Urothelium cell line (cell line): Measurements from ENCODE around the gene LHFPL5.
A peak's percentile ranks its signal among the peaks of the same experiment; 100 is the strongest.

Source experiments
- DNase-seq: peaks from one replicate; pipeline ENCODE4 v3.0.0; 2011; ENCODE audit warnings: low spot score, mixed read lengths
- FAIRE-seq: peaks from 2 replicates; lab custom pipeline; 2011; peaks lifted over from hg19 to GRCh38; lab: Jason Lieb, UNC

LHFPL5 gene

GRCh38 chr6:35804996-35805736 lies at the start of gene LHFPL5:
LHFPL5 (plus strand) TSS chr6:35805352; CDS start chr6:35805671, 319 bp downstream.
- FAIRE-seq: no peak
- peak; percentile 91 for DNase-seq

DNA sequence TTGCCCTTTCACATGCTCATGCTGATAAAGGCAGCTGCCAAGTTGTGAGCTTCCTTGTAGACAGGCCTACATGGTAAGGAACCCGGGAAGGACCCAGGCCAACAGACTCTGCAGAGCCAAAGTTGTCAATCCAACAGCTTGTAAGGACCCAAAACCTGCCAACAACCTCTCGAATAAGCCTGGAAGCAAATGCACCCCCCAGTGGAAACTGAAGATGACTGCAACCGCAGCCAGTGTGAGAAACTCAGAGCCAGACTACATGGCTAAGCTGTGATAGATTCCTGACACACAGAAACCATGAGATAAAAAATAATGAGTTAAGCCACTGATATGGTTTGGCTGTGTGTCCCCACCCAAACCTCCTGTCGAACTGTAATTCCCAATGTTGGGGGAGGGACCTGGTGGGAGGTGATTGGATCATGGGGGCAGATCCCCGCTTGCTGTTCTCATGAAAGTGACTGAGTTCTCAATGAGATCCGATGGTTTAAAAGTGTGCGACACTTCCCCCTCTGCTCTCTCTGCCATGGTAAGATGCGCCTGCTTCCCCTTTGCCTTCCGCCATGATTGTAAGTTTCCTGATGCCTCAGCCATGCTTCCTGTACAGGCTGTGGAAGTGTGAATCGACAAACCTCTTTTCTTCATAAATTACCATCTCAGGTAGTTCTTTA lies 47.6 kb upstream of the LHFPL5 start:
- FAIRE-seq (no peak), DNase-seq (no peak)

- DNase-seq (no peak), FAIRE-seq (no peak)
These were observed 45.7 kb upstream of the LHFPL5 start for GRCh38 chr6:35759426-35759825.

- FAIRE-seq: no peak
These were observed 39.4 kb upstream of the LHFPL5 start for GRCh38 chr6:35765739-35766138.

GRCh38 chr6:35769211-35769610 lies 35.9 kb upstream of the LHFPL5 start:
- FAIRE-seq (no peak), DNase-seq (no peak)

More at GRCh38 chr6:35765739-35766138, 39.4 kb upstream of the LHFPL5 start:
- DNase-seq: no peak

GRCh38 chr6:35771343-35771627 lies 33.9 kb upstream of the LHFPL5 start:
- FAIRE-seq (no peak), DNase-seq (no peak)

GRCh38 chr6:35774116-35774794 lies 30.9 kb upstream of the LHFPL5 start:
- no peak for FAIRE-seq

GRCh38 chr6:35775031-35775430 lies 30.1 kb upstream of the LHFPL5 start:
- FAIRE-seq: no peak
- DNase-seq: no peak

More at GRCh38 chr6:35774116-35774794, 30.9 kb upstream of the LHFPL5 start:
- DNase-seq: no peak

- FAIRE-seq (no peak), DNase-seq (no peak)
These were observed 28.6 kb upstream of the LHFPL5 start, which contains the start of gene CLPSL2 for GRCh38 chr6:35776364-35777215. CLPSL2 (plus strand) TSS chr6:35776598; CDS start chr6:35776619, 21 bp downstream.

DNA sequence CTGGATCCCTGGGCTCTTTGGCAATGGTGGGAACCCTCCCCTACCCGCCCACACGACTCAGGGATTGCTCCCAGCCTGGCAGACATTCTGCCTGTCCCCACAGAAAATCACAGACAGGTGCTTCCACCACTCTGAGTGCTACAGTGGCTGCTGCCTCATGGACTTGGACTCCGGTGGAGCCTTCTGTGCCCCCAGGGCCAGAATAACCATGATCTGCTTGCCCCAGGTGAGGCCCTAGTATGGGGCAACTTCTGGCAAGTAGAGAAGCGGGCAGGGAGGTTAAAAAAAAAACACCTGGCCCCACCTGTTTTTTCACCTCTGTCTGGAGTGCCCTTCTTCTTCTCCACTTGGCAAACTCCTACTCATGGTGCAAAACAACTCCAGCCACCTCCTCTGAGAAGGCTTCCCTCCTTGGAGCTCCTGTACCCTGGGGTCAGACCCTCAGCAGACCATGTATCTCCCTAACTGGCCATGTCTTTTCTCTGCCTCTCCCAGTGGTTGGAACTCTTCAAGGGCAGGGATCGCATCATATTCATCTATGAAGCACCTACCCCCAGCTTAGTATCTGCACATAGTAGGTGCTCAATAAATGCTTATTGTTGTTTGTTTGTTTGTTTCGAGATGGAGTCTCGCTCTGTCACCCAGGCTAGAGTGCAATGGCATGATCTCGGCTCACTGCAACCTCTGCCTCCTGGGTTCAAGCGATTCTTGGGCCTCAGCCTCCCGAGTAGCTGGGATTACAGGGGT lies 27.6 kb upstream of the LHFPL5 start:
- no peak for DNase-seq
- no peak for FAIRE-seq

DNA sequence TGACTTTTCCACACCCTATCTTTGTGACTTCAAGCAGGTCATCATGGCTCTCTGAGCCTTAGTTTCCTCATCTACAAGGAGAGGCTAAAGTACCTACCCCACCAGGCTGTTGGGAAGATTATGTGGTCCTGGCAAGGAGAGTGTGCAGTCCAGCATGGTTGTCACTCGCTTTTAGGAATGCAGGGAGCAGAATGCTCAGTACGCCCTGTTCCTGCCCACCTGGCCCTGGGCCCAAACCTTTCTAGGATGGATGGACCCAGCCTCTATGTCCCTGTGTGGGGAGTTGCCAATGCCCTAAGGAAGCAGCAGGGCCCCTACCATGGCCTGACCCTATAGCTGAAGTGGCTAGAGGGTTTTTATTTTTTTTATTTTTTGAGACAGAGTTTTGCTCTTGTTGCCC lies 26.7 kb upstream of the LHFPL5 start:
- no peak for FAIRE-seq
- DNase-seq: no peak

DNA sequence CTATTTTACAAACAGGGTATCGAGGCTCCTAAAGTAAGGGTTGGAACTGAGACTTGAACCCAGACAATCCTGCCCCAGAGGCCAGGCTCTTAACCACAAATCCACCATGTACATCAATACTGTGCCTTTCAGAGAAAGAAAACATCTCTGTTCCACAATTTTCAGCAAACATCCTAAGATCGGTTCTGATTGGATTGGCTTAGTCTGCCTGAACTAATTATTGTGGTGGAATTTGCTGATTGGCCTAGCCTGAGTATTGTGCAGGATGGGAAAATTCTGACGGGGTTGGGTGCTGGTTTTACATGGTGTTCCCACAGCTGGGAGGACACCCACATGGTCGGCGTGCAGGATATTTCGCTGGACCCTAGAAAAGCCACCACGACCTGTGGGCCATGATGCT lies 24.4 kb upstream of the LHFPL5 start, which contains the start of gene CLPSL1:
Gene CLPSL1 (plus strand): TSS at position 301 of the 400 bp plus-strand sequence. CDS start 92 bp downstream, at position 393.
- DNase-seq (no peak), FAIRE-seq (no peak)

DNA sequence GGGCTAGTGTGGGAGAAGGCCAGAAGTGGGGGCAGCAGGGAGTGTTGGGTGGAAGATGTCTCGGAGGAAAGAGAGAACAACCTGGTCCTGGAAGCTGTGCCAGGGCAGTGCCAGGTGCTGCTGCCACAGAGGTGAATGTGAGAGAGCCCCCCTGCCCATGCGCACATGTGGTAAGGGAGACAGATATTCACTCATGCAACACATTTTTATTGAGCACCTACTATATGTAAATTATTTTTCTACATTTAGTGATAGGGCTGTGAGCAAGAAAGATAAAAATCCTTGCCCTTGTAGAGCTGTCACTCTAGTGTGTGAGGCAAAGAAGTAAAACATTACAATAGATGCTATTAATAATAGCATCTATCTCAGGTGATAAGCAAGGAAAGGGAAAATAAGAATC lies 23.9 kb upstream of the LHFPL5 start:
- DNase-seq: no peak
- FAIRE-seq: no peak

DNA sequence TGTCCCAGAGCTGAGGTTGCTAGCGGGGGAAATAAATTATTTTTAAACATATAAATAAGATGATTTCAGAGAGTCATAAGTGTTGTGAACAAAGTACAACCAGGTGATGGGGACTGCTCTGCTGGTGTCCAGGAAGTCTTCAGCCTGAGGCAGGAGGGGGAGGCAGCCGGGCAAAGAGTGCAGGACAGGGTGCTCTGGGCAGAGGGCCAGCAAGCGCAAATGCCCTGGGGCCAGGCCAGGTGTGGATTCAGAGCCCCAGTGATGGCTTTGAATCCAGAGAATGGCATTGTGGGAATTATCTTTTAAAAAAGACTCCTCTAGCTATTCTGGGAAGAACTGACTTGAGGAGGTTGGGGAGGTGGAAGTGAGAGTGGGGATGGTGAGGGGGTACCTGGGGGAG lies 22.7 kb upstream of the LHFPL5 start:
- DNase-seq (no peak), FAIRE-seq (no peak)

DNA sequence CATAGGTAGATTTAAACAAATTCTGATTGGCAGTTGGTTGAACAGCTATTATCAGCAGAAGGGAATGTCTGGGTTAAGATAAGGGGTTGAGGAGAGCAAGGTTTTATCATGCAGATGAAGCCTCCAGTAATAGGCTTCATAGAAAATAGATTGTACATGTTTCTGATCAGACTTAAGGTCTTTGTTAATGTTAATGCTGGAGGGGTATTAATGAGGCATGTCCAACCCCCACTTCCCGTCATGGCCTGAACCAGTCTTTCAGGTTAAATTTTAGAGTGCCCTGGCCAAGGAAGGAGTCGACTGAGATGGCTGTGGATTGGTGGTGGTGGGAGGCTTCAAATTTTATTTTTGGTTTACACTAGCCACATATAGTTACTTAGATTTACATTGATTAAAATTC lies 21.0 kb upstream of the LHFPL5 start:
- no peak for DNase-seq

GRCh38 chr6:35786272-35786671 lies 18.9 kb upstream of the LHFPL5 start:
- DNase-seq: no peak
- no peak for FAIRE-seq

More for the DNA sequence above, 21.0 kb upstream of the LHFPL5 start:
- FAIRE-seq: no peak

DNA sequence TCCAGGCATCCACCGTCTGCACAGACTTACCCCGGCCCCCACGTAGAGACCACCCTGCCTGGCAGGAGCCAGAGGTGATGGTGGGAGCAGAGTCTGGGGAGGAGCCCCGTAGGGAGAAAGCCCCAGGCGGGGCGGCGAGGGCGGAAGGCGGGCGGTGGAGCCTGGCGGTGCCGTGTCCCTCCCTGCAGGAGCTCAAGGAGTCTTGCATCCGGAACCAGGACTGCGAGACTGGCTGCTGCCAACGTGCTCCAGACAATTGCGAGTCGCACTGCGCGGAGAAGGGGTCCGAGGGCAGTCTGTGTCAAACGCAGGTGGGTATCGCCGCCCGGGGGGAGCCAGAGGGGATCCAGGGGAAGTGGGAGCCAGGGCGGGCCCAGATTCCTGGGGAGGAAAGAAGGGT lies 18.3 kb upstream of the LHFPL5 start:
- DNase-seq: no peak

GRCh38 chr6:35787266-35788218 lies 17.6 kb upstream of the LHFPL5 start:
- FAIRE-seq (no peak), DNase-seq (no peak)

More for the DNA sequence above, 18.3 kb upstream of the LHFPL5 start:
- FAIRE-seq: no peak

DNA sequence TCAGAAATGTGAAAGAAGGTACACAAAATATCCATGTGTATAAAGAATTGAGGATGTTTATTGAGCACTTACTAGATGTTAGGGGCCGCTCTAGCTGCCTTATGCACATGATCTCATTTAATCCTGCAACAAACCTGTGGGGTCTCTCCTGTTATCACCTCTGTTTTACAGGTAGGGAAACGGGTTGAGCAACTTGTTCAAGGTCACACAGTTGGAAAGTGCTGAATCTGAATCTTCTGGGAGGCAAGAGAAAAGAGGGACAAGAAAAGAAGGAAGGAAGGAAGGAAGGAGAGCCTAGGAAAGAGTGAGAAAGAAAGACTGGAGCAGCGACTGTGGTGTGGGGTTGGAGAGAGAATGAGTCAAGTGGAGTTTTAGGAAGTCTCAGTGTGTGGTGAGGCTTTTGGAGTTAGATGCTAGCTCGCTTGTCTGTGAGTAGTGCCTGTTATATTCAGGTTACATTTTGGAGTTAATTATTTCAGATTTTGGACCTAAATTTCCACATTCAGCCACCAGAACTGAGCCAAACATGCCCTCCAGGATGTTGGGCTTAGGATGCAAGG lies 16.6 kb upstream of the LHFPL5 start:
- DNase-seq (no peak), FAIRE-seq (no peak)
